ENCODE data around the gene TMEM273.

Gene TMEM273

DNA sequence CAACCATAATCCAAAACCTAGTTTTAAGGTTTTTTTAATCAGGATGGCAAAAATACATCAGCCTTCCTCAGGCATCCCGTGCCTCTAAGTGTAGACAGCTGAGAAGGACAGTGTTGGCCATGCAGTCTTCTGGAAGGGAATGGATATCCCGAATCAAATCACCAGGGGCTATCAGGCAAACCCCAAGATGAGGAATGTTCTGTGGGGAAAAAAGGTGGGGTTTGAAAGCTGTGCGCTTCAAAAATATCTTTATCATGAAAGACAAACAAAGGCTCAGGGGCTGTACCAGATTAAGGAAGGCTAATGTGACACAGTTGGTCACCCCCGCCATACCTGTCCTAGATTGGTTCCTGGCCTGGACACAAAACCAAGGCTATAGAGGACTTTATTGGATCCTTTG, 5.4 kb downstream of the TMEM273 start:
- WGBS = 84% methylated on average over 4 of the region's 4 CpGs
- Histone ChIP-seq H3K14ac (ENCODE audit: low read length in 2 of 2) (no peak overlapping the region), H3K23ac (ENCODE audit: low read length in 2 of 2) (no peak overlapping the region), H2BK120ac (ENCODE audit: low read depth, low read length) (no peak overlapping the region), H3K27me3 (ENCODE audit: control insufficient read depth in 1 of 2, insufficient read depth in 1 of 2, low read length in 2 of 2) (peaks cover 0 to 5% of the 10 kb centered on the region in 2 experiments), H2AFZ (ENCODE audit: low read depth, low read length) (no peak overlapping the region), H2BK5ac (ENCODE audit: low read depth, low read length, poor library complexity, severe bottlenecking) (no peak overlapping the region), H3K4me2 (ENCODE audit: low read length, poor library complexity, severe bottlenecking) (no peak overlapping the region), H3K18ac (ENCODE audit: low read depth in 1 of 2, low read length in 2 of 2) (no peak overlapping the region), H3K9ac (ENCODE audit: low read length) (no peak overlapping the region), H2AK5ac (ENCODE audit: low read length, severe bottlenecking) (no peak overlapping the region), H3K4me3 (ENCODE audit: insufficient read depth in 1 of 2, low read depth in 1 of 2, low read length in 2 of 2) (no peak overlapping the region), H3K79me1 (replicated peaks; ENCODE audit: low read length, poor library complexity, severe bottlenecking) (no peaks in the 10 kb centered on the region), H4K8ac (ENCODE audit: low read length) (no peak overlapping the region), H3K4ac (ENCODE audit: low read depth in 1 of 2, low read length in 2 of 2) (no peak overlapping the region), H3K36me3 (ENCODE audit: control insufficient read depth in 1 of 2, insufficient read depth in 2 of 2, low read depth in 1 of 2, low read length in 2 of 2) (no peaks in the 10 kb centered on the region), H4K91ac (ENCODE audit: low read length) (no peak overlapping the region), H3K27ac (ENCODE audit: low read length, poor library complexity, severe bottlenecking) (no peak overlapping the region), H3K4me1 (ENCODE audit: control insufficient read depth, insufficient read depth, low read depth, low read length) (peaks cover 1% of the 10 kb centered on the region), H3K9me3 (ENCODE audit: control insufficient read depth, low read length) (no peaks in the 10 kb centered on the region), H2BK15ac (ENCODE audit: low read depth, poor library complexity, severe bottlenecking) (no peak overlapping the region), H2BK12ac (ENCODE audit: low read length in 2 of 2) (no peak overlapping the region)
- DNase-seq = no peak

DNA sequence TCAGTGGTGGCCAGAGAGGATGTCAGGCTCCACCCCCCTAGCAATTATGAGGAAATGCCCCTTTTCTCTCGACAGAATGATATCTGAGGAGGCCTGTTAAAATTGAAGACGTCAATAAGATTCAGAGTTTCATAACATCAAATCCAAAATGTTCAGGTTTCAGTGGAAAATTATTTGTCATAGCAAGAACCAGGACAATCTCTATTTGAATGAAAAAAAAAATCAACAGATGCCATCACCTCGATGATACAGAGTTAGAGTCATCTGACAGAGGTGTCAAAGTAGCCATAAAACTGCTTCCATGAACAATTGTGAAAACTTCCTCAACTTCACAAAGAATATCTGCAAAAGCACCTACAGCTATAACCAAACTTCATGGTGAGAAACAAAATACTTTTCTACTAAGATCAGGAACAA, 7.7 kb downstream of the TMEM273 start:
- DNase-seq = no peak
- Histone ChIP-seq H3K9me3 (ENCODE audit: control insufficient read depth, low read length) (no peaks in the 10 kb centered on the region), H3K4me1 (ENCODE audit: control insufficient read depth, insufficient read depth, low read depth, low read length) (peaks cover 9% of the 10 kb centered on the region), H3K79me1 (replicated peaks; ENCODE audit: low read length, poor library complexity, severe bottlenecking) (no peaks in the 10 kb centered on the region), H3K4ac (ENCODE audit: low read depth in 1 of 2, low read length in 2 of 2) (no peak overlapping the region), H4K8ac (ENCODE audit: low read length) (no peak overlapping the region), H2BK120ac (ENCODE audit: low read depth, low read length) (no peak overlapping the region), H2BK15ac (ENCODE audit: low read depth, poor library complexity, severe bottlenecking) (no peak overlapping the region), H3K27ac (ENCODE audit: low read length, poor library complexity, severe bottlenecking) (no peak overlapping the region), H3K4me2 (ENCODE audit: low read length, poor library complexity, severe bottlenecking) (no peak overlapping the region), H2BK12ac (ENCODE audit: low read length in 2 of 2) (no peak overlapping the region), H3K23ac (ENCODE audit: low read length in 2 of 2) (no peak overlapping the region), H3K9ac (ENCODE audit: low read length) (no peak overlapping the region), H3K4me3 (ENCODE audit: insufficient read depth in 1 of 2, low read depth in 1 of 2, low read length in 2 of 2) (no peak overlapping the region), H3K18ac (ENCODE audit: low read depth in 1 of 2, low read length in 2 of 2) (no peak overlapping the region), H2AK5ac (ENCODE audit: low read length, severe bottlenecking) (no peak overlapping the region), H4K91ac (ENCODE audit: low read length) (no peak overlapping the region), H3K14ac (ENCODE audit: low read length in 2 of 2) (no peak overlapping the region), H3K36me3 (ENCODE audit: control insufficient read depth in 1 of 2, insufficient read depth in 2 of 2, low read depth in 1 of 2, low read length in 2 of 2) (no peaks in the 10 kb centered on the region), H3K27me3 (ENCODE audit: control insufficient read depth in 1 of 2, insufficient read depth in 1 of 2, low read length in 2 of 2) (no peaks in the 10 kb centered on the region), H2BK5ac (ENCODE audit: low read depth, low read length, poor library complexity, severe bottlenecking) (no peak overlapping the region), H2AFZ (ENCODE audit: low read depth, low read length) (no peak overlapping the region)
- 67% methylated on average over 1 of the region's 3 CpGs for WGBS

- Histone ChIP-seq H2BK15ac (ENCODE audit: low read depth, poor library complexity, severe bottlenecking) (no peak overlapping the region), H2AFZ (ENCODE audit: low read depth, low read length) (no peak overlapping the region), H3K79me1 (replicated peaks; ENCODE audit: low read length, poor library complexity, severe bottlenecking) (no peaks in the 10 kb centered on the region), H2BK12ac (ENCODE audit: low read length in 2 of 2) (no peak overlapping the region), H3K36me3 (ENCODE audit: control insufficient read depth in 1 of 2, insufficient read depth in 2 of 2, low read depth in 1 of 2, low read length in 2 of 2) (no peaks in the 10 kb centered on the region), H4K8ac (ENCODE audit: low read length) (no peak overlapping the region), H3K23ac (ENCODE audit: low read length in 2 of 2) (no peak overlapping the region), H3K9me3 (ENCODE audit: control insufficient read depth, low read length) (no peaks in the 10 kb centered on the region), H4K91ac (ENCODE audit: low read length) (no peak overlapping the region), H2BK120ac (ENCODE audit: low read depth, low read length) (no peak overlapping the region), H3K27me3 (ENCODE audit: control insufficient read depth in 1 of 2, insufficient read depth in 1 of 2, low read length in 2 of 2) (no peaks in the 10 kb centered on the region), H3K4ac (ENCODE audit: low read depth in 1 of 2, low read length in 2 of 2) (no peak overlapping the region), H3K9ac (ENCODE audit: low read length) (no peak overlapping the region), H3K4me2 (ENCODE audit: low read length, poor library complexity, severe bottlenecking) (no peak overlapping the region), H3K4me1 (ENCODE audit: control insufficient read depth, insufficient read depth, low read depth, low read length) (peaks cover 9% of the 10 kb centered on the region), H2BK5ac (ENCODE audit: low read depth, low read length, poor library complexity, severe bottlenecking) (no peak overlapping the region), H3K18ac (ENCODE audit: low read depth in 1 of 2, low read length in 2 of 2) (no peak overlapping the region), H3K4me3 (ENCODE audit: insufficient read depth in 1 of 2, low read depth in 1 of 2, low read length in 2 of 2) (no peak overlapping the region), H3K27ac (ENCODE audit: low read length, poor library complexity, severe bottlenecking) (no peak overlapping the region), H2AK5ac (ENCODE audit: low read length, severe bottlenecking) (no peak overlapping the region), H3K14ac (ENCODE audit: low read length in 2 of 2) (no peak overlapping the region)
- no peak for DNase-seq
- WGBS = 62% methylated on average over 10 of the region's 10 CpGs
These were observed 8.3 kb downstream of the TMEM273 start for GRCh38 chr10:49179699-49180443.

GRCh38 chr10:49178489-49179471, 9.4 kb downstream of the TMEM273 start:
- Histone ChIP-seq H2BK15ac (ENCODE audit: low read depth, poor library complexity, severe bottlenecking) (no peak overlapping the region), H3K14ac (ENCODE audit: low read length in 2 of 2) (no peak overlapping the region), H3K4me3 (ENCODE audit: insufficient read depth in 1 of 2, low read depth in 1 of 2, low read length in 2 of 2) (no peak overlapping the region), H2BK12ac (ENCODE audit: low read length in 2 of 2) (no peak overlapping the region), H4K91ac (ENCODE audit: low read length) (no peak overlapping the region), H3K23ac (ENCODE audit: low read length in 2 of 2) (no peak overlapping the region), H2AK5ac (ENCODE audit: low read length, severe bottlenecking) (no peak overlapping the region), H3K9ac (ENCODE audit: low read length) (no peak overlapping the region), H3K18ac (ENCODE audit: low read depth in 1 of 2, low read length in 2 of 2) (no peak overlapping the region), H2AFZ (ENCODE audit: low read depth, low read length) (no peak overlapping the region), H2BK120ac (ENCODE audit: low read depth, low read length) (no peak overlapping the region), H3K36me3 (ENCODE audit: control insufficient read depth in 1 of 2, insufficient read depth in 2 of 2, low read depth in 1 of 2, low read length in 2 of 2) (no peaks in the 10 kb centered on the region), H3K27me3 (ENCODE audit: control insufficient read depth in 1 of 2, insufficient read depth in 1 of 2, low read length in 2 of 2) (no peaks in the 10 kb centered on the region), H3K4ac (ENCODE audit: low read depth in 1 of 2, low read length in 2 of 2) (no peak overlapping the region), H4K8ac (ENCODE audit: low read length) (no peak overlapping the region), H3K4me1 (ENCODE audit: control insufficient read depth, insufficient read depth, low read depth, low read length) (peaks cover 9% of the 10 kb centered on the region), H3K9me3 (ENCODE audit: control insufficient read depth, low read length) (no peaks in the 10 kb centered on the region), H3K4me2 (ENCODE audit: low read length, poor library complexity, severe bottlenecking) (no peak overlapping the region), H3K27ac (ENCODE audit: low read length, poor library complexity, severe bottlenecking) (no peak overlapping the region), H3K79me1 (replicated peaks; ENCODE audit: low read length, poor library complexity, severe bottlenecking) (no peaks in the 10 kb centered on the region), H2BK5ac (ENCODE audit: low read depth, low read length, poor library complexity, severe bottlenecking) (no peak overlapping the region)
- WGBS = 91% methylated on average over 6 of the region's 6 CpGs
- DNase-seq = no peak

All from mesenchymal stem cell (in vitro differentiated cells and primary cell).